Measurements from ENCODE around the gene LMO4. TPM values are rescaled to one million over a fixed set of nuclear protein-coding genes. Genes with fewer than 3 reads are reported as not detected.

Gene LMO4
- total RNA-seq, 2 experiments from 2014 or later = 10.2 to 10.5 TPM

GRCh38 chr1:87393445-87394085 is 64.9 kb downstream of the LMO4 start:
- H3K36me3 Mint-ChIP-seq (ENCODE audit: low read depth) = no peaks in the 10 kb centered on the region

GRCh38 chr1:87394513-87394912 is 65.8 kb downstream of the LMO4 start:
- ATAC-seq (no peak), DNase-seq (no peak)
- Mint-ChIP-seq H3K9me3 (ENCODE audit: low read depth) (no peaks in the 10 kb centered on the region), H3K27me3 (peaks cover 3% of the 10 kb centered on the region), H3K27ac (no peak overlapping the region), H3K4me1 (no peaks in the 10 kb centered on the region), H3K4me3 (no peak overlapping the region), H3K36me3 (ENCODE audit: low read depth) (no peaks in the 10 kb centered on the region)
- POLR2A ChIA-PET = no interaction called here
- intact Hi-C loops (cut with DNase I, micrococcal nuclease) = no loop called here
- CTCF ChIA-PET = no interaction called here

More at GRCh38 chr1:87393445-87394085, 64.9 kb downstream of the LMO4 start:
- DNase-seq = no peak
- Mint-ChIP-seq H3K9me3 (ENCODE audit: low read depth) (no peaks in the 10 kb centered on the region), H3K4me3 (no peak overlapping the region), H3K27ac (no peak overlapping the region), H3K27me3 (peaks cover 3% of the 10 kb centered on the region), H3K4me1 (no peaks in the 10 kb centered on the region)
- CTCF ChIA-PET = no interaction called here
- POLR2A ChIA-PET = no interaction called here
- no peak for ATAC-seq
- intact Hi-C loops (cut with DNase I, micrococcal nuclease) = no loop called here

DNA sequence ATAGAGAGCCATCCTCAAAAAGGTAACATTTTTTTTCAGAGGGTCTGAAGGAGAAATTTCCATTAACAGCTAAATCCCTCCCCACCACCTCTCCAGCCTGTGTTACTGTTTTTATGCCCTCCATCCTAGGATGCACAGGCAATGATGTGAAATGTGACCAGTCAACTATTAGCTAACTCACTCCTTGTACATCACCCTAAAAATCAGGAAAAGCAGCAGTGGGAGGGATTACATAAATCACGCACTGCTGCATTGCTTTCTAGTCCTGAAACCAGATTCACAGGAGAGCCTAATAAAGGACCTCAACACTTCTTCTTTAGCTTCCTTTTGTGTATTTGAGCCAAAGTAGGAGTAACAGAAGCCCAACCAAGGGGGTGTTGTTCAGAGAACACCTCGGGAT is 66.3 kb downstream of the LMO4 start:
- Mint-ChIP-seq H3K4me1 (no peaks in the 10 kb centered on the region), H3K4me3 (no peak overlapping the region), H3K27ac (no peak overlapping the region), H3K9me3 (ENCODE audit: low read depth) (no peaks in the 10 kb centered on the region), H3K36me3 (ENCODE audit: low read depth) (no peaks in the 10 kb centered on the region), H3K27me3 (peaks cover 3% of the 10 kb centered on the region)
- ChIA-PET POLR2A (no interaction called here), CTCF (no interaction called here)
- ATAC-seq (no peak), DNase-seq (no peak)
- intact Hi-C loops (cut with DNase I, micrococcal nuclease) = no loop called here

All from activated CD4-positive, alpha-beta T cell treated with anti-CD3 and anti-CD28 coated beads for 36 hours (primary cell).